ENCODE measurements around the gene STAT1. TPM values are rescaled to one million over a fixed set of nuclear protein-coding genes. Genes with fewer than 3 reads are reported as not detected.

Gene STAT1
- total and polyA plus RNA-seq, 2 experiments from 2014 or later: 32.0 to 35.4 TPM

DNA sequence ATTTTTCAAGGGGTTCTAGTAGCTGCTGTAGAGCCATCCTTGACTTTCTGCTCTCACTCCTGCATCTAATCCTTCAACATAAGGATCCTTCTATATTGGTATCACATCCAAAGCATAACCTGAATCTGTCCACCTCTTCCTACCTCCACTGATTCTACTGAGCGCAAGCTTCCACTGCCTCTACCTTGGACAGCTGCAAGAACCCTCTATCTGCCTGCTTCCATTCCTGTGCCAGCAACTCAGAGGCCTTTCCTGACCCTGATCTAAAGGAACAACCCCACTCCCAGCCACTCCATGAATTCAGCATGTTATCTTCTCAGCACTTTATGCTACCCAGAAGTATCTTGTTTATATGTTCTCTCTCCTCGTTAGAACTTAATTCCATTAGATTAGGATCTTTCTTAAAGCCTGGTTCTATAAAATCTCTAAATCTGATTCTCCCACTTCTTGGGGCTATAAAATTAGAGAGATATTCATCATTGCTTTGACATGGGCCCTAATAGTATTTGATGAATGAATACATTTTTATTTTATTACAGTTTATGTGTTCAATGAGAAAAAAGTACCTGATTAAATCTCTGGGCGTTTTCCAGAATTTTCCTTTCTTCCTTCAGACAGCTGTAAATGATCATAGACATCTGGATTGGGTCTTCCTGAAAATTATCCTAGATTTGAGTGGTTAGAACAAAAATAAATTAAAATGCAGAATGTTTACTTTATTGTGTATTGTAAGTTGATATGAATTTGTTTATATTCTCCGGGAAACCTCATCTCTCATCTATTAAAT is 6.8 kb downstream of the STAT1 start:
- Histone ChIP-seq H3K4me1 (ENCODE audit: low read depth) (no peaks in the 10 kb centered on the region), H3K36me3 (peaks cover 40% of the 10 kb centered on the region), H3K27ac (no peak overlapping the region), H3K27me3 (no peaks in the 10 kb centered on the region), H3K4me3 (no peak overlapping the region), H3K9me3 (ENCODE audit: low read depth) (no peaks in the 10 kb centered on the region)
- DNase-seq (ENCODE audit: low read depth in 1 of 2, low spot score in 1 of 2): no peak
- TF ChIP-seq, protein P1, sequence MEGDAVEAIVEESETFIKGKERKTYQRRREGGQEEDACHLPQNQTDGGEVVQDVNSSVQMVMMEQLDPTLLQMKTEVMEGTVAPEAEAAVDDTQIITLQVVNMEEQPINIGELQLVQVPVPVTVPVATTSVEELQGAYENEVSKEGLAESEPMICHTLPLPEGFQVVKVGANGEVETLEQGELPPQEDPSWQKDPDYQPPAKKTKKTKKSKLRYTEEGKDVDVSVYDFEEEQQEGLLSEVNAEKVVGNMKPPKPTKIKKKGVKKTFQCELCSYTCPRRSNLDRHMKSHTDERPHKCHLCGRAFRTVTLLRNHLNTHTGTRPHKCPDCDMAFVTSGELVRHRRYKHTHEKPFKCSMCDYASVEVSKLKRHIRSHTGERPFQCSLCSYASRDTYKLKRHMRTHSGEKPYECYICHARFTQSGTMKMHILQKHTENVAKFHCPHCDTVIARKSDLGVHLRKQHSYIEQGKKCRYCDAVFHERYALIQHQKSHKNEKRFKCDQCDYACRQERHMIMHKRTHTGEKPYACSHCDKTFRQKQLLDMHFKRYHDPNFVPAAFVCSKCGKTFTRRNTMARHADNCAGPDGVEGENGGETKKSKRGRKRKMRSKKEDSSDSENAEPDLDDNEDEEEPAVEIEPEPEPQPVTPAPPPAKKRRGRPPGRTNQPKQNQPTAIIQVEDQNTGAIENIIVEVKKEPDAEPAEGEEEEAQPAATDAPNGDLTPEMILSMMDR (IDR thresholded peaks at IDR 0.05; ENCODE audit: low read depth, low read length): no peak

DNA sequence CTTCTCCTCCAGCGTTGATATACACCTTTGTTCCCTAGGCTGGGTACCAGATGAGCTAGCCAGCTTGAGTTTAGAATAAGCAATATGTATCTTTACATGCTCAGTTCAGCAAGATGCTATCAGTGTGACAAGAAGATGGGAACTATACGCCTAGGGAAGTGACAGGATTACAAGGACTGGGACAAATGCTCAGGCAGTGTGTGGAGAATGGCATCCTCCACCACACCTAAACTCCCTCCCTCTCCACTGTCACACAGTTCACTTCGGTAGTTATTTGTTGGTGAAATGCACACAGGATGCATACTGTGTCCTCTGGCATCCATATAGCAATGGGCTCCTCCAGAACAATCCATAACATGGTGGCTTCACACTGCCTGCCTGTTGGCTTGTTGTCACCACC is 7.7 kb downstream of the STAT1 start:
- Histone ChIP-seq H3K4me1 (ENCODE audit: low read depth) (no peaks in the 10 kb centered on the region), H3K4me3 (no peak overlapping the region), H3K9me3 (ENCODE audit: low read depth) (no peaks in the 10 kb centered on the region), H3K27me3 (no peaks in the 10 kb centered on the region), H3K36me3 (peaks cover 44% of the 10 kb centered on the region), H3K27ac (no peak overlapping the region)
- no peak for DNase-seq (ENCODE audit: low read depth in 1 of 2, low spot score in 1 of 2)
- TF ChIP-seq, protein P1 (IDR thresholded peaks at IDR 0.05; ENCODE audit: low read depth, low read length): no peak

DNA sequence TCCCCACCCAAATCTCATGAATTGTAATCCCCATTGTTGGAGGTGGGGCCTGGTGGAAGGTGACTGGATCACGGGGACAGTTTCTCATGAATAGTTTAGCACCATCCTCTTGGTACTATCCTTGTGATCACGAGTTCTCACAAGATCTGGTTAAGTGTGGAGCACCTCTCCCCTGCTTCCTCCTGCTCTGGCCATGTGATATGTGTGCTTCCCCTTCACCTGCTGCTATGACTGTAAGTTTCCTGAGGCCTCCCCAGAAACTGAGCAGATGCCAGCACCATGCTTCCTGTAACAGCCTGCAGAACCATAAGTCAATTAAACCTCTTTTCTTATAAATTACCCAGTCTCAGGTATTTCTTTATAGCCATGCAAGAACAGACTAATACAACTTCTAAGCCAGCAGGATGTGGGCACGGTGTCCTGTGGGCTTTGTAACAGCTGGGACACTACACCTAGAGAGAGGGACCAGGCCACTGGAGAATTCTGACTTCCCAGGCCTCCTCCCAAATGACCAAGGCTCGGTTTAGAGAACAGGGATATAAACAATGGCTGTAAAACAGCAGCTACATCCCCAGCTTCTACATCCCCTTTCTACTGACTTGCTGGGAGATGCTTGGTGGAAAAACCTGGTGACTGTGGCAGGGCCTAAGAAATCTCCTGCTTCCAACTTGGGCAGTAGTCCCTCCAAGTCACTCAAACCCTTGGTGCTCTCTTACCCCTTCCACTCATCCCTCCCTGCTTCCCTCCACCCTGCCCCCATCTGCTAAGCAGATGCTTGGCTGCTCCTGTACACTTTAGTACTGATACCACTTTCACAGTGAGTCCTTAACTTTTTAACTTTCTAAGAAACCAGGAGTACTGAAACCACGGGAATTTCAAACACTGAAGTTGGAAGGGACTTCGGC is 10.3 kb downstream of the STAT1 start:
- no peaks in the 10 kb centered on the region for H3K27me3 ChIP-seq
- no peak for DNase-seq (ENCODE audit: low read depth in 1 of 2, low spot score in 1 of 2)
- no peaks in the 10 kb centered on the region for H3K9me3 ChIP-seq (ENCODE audit: low read depth)
- no peak overlapping the region for H3K27ac ChIP-seq
- no peaks in the 10 kb centered on the region for H3K4me1 ChIP-seq (ENCODE audit: low read depth)
- H3K4me3 ChIP-seq: no peak overlapping the region
- H3K36me3 ChIP-seq: peaks cover 56% of the 10 kb centered on the region
- TF ChIP-seq, protein P1 (IDR thresholded peaks at IDR 0.05; ENCODE audit: low read depth, low read length): no peak

DNA sequence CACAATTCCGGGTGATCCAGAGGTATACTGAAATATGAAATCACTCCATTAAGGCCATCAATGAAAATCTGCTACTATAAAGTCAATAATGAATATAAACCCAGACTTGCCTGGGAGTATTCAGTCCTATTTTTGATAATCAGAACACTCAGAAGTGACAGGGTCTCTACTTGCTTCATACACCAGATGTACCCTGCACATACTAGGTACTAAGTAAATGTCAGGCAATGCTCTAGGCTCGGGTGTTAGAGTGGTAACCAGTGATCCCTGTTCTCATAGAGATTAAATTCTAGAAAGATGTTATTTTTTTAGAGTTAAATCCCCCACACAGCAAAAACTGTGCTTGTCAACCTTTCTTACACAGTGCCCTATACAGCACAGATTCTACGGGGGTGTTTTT is 12.3 kb downstream of the STAT1 start:
- no peaks in the 10 kb centered on the region for H3K4me1 ChIP-seq (ENCODE audit: low read depth)
- no peak for DNase-seq (ENCODE audit: low read depth in 1 of 2, low spot score in 1 of 2)
- no peak overlapping the region for H3K4me3 ChIP-seq
- peaks cover 53% of the 10 kb centered on the region for H3K36me3 ChIP-seq
- no peak overlapping the region for H3K27ac ChIP-seq
- TF ChIP-seq, protein P1 (IDR thresholded peaks at IDR 0.05; ENCODE audit: low read depth, low read length): no peak
- H3K9me3 ChIP-seq (ENCODE audit: low read depth): no peaks in the 10 kb centered on the region
- no peaks in the 10 kb centered on the region for H3K27me3 ChIP-seq

DNA sequence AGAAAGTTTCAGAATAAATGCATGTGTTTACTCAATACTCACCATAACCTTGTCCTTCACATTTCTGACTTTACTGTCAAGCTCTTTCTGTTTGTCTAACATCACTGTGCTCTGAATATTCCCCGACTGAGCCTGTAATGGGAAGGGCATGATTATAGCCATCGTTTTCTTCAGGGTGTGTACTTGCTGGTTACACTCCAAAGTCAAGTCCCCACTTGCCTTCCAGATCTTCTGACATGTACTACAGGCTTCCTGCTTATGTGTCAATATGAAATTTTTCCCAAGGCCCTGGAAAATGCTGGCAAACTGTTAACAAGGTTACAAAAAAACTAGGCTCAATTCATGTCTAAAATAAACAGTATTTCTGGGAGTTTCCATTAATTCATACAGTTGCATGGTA is 12.9 kb downstream of the STAT1 start:
- TF ChIP-seq, protein P1 (IDR thresholded peaks at IDR 0.05; ENCODE audit: low read depth, low read length): no peak
- no peak for DNase-seq (ENCODE audit: low read depth in 1 of 2, low spot score in 1 of 2)
- peaks cover 53% of the 10 kb centered on the region for H3K36me3 ChIP-seq
- no peak overlapping the region for H3K4me3 ChIP-seq
- H3K9me3 ChIP-seq (ENCODE audit: low read depth): no peaks in the 10 kb centered on the region
- no peaks in the 10 kb centered on the region for H3K4me1 ChIP-seq (ENCODE audit: low read depth)
- no peaks in the 10 kb centered on the region for H3K27me3 ChIP-seq
- no peak overlapping the region for H3K27ac ChIP-seq

All from cardiac muscle cell (in vitro differentiated cells and primary cell).